IPS DF 6.9 (cell line): ENCODE results near the gene THRAP3.

Experiments
- DNase-seq: peaks from one replicate; pipeline ENCODE4 v3.0.0-alpha.2; 2013; ENCODE audit warnings: low read depth, low spot score
- H3K27ac ChIP-seq: one replicate; pipeline ENCODE4 v1.5.1; 2013; ENCODE audit warnings: low read length, control low read depth
- H3K27me3 ChIP-seq: 2 replicates; pipeline ENCODE4 v1.6.1; 2013; ENCODE audit warnings: mild to moderate bottlenecking, low read length; ENCODE audit not compliant: control insufficient read depth, insufficient read depth
- H3K36me3 ChIP-seq: 2 replicates; pipeline ENCODE4 v1.6.1; 2013; ENCODE audit warnings: low read length; ENCODE audit not compliant: control insufficient read depth, insufficient read depth
- H3K4me1 ChIP-seq: 2 replicates; pipeline ENCODE4 v1.6.1; 2013; ENCODE audit warnings: low read length; ENCODE audit not compliant: control insufficient read depth, insufficient read depth
- H3K4me3 ChIP-seq: 2 replicates; pipeline ENCODE4 v1.5.1; 2013; ENCODE audit warnings: mild to moderate bottlenecking, low read length
- H3K9me3 ChIP-seq: 2 replicates; pipeline ENCODE4 v1.6.1; 2013; ENCODE audit warnings: low read length, inconsistent platforms; ENCODE audit not compliant: control insufficient read depth, insufficient read depth
- WGBS: extraction: QIAGEN DNeasy Blood & Tissue Kit; methylation state at CpG from one replicate; pipeline ENCODE4 v1.1.7; 2013; ENCODE audit warnings: mixed read lengths, missing lambda C conversion rate; ENCODE audit not compliant: insufficient read length, insufficient coverage; 5-methylcytosine and 5-hydroxymethylcytosine counted together

THRAP3 gene

DNA sequence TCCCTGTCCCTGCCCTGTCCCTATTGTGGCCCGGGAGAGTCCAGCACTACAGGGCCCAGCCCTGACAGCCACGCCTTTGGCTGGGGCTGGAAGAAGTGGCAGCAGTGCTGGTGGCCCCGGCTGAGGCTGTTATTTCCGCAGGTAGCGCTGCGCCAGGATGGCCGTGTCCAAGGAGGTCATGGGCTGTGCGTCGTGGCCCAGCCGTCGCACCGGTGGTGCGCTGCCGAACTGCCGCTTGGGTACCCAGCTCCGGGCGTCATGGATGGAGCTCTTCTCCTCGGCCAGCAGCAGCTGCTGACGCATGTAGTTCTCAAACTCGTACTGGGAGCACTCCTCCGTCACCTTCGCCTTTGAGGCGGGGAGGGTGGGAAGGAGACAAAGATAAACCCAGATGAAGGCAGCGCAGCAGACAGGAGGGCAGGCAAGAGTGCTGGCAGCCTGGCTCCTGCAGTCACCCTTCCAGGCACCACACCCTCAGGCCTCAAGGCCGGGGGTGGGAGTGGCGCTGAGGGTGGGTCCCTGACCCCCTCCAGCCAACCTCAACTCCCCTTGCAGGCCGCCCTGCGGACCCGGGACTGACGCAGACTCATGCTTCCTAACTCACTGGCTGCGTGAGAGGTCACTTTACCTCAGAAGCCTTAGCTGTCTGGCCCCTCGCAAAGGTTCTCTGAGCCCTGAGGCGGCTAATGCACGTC, 117.5 kb downstream of the THRAP3 start:
- DNase-seq, result no peak
- Histone ChIP-seq H3K36me3 (peaks cover 15% of the 10 kb centered on the region), H3K4me3 (no peak overlapping the region), H3K4me1 (peaks cover 2% of the 10 kb centered on the region; the same call in 1 of the 2 replicates), H3K27me3 (no peaks in the 10 kb centered on the region), H3K9me3 (no peaks in the 10 kb centered on the region), H3K27ac (no peak overlapping the region)
- no CpG with 5 or more reads among the region's 34 CpGs for WGBS

DNA sequence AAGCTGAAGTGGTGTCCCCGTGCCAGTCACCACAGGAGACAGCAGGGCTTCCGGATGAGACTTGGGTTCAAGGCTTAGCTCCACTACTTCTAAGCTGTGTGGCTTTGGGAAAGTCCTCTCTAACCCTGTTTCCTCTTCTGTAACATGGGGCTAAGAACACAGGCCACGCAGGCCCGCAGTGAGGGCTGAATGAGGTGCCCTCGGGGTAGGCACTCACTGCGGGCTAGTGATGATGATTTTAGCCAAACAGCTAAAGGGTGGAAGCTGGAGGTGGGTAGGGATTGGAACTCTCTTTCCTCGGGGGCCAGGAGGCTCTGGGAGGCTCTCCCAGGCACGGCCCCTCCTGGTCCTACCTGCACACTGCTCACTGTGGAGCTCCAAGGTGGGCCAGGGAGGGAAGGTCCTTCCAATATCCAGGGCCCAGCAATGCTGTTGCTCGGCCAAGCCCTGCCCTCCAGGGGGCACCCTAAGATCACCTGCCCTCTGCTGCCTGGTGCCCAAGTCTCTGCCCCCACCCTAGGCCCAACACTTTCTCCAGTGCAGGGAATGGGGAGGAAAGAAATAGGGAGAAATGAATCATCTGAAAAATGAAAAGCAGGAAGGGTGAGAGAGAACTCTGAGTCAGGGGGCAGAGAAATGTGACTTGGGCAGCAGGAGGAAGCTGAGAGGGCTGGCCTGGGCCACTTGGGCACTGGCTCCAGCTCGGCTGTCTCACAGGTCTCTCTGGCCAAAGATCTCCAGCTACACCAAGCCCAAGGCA, 118.4 kb downstream of the THRAP3 start:
- no peak overlapping the region for H3K4me3 ChIP-seq
- no peak for DNase-seq
- H3K27me3 ChIP-seq, result no peaks in the 10 kb centered on the region
- H3K36me3 ChIP-seq, result peaks cover 15% of the 10 kb centered on the region
- WGBS, result no CpG with 5 or more reads among the region's 10 CpGs
- no peaks in the 10 kb centered on the region for H3K9me3 ChIP-seq
- no peak overlapping the region for H3K27ac ChIP-seq
- peaks cover 2% of the 10 kb centered on the region; the same call in 1 of the 2 replicates for H3K4me1 ChIP-seq

DNA sequence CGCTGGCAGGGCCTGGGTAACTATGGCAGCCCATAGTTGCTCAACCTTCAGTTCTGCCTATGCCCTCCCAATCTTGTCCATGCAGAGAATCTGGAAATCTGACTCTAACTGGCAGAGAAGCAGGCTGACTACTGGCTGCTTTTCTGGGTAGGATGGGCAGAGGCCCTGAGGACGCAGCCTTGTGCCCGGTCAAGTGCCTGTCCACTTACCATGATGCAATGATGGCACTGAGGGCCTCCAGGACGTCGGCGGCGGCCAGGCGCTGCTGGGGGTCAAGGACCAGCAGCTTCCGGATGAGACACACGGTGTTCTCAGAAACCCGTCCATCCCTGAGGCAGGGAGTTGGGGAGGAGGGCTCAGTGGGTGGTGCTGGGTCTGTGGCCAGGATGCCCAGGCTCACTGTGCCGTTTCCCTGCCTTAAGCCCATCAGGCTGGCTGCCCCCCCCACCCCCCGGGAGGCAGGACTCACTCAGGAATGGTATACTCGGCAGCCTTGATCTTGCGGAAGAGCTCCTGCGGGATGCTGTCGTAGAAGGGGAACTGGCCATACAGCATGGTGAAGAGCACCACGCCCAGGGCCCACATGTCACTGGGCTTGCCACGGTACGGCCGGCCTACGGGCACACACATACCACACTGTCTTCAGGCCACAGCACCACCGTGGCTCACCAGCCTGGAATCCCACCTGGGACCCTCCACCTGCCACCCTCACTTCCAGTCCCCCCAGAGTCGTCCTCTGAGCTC, 119.6 kb downstream of the THRAP3 start:
- Histone ChIP-seq H3K27me3 (no peaks in the 10 kb centered on the region), H3K36me3 (peaks cover 21% of the 10 kb centered on the region), H3K27ac (no peak overlapping the region), H3K4me1 (peaks cover 2% of the 10 kb centered on the region; the same call in 1 of the 2 replicates), H3K4me3 (no peak overlapping the region), H3K9me3 (no peaks in the 10 kb centered on the region)
- WGBS, result no CpG with 5 or more reads among the region's 24 CpGs
- DNase-seq, result no peak

DNA sequence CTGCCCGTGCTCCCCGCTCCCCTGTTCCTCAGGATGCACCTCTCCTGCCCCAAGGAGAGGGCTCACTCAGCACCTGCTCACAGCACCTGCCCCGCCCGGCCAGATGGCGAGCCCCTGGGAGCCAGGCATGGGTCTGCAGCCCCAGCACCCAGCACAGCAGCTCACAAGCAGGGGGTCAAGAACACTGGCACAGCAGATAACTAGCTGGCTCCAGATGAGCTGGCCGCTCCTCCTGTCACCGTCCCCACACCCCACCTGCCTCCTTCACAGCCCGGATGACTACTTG, 120.1 kb downstream of the THRAP3 start:
- Histone ChIP-seq H3K27ac (no peak overlapping the region), H3K36me3 (peaks cover 21% of the 10 kb centered on the region)
- WGBS, result no CpG with 5 or more reads among the region's 8 CpGs

DNA sequence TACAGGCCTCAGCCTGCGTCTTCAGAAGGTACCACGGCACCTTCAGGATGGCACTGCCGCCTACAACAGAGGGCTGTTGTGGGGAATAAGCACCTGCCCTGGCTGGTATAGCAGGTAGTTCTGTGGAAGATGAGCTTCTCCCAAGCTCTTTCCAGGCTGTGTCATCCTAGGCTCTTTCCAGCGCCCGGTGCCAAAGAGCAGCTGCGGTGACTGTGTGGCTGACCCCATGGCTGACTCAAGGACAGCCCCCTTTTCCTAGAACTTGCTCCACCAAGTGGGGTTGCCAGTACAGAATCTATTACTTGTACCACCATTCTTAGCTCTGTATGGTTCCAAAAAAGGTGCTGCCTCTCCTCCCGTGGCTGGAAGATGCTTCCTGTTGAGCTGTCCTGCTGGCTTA, 121.1 kb downstream of the THRAP3 start:
- Histone ChIP-seq H3K4me3 (no peak overlapping the region), H3K9me3 (no peaks in the 10 kb centered on the region), H3K36me3 (peaks cover 21% of the 10 kb centered on the region), H3K27me3 (no peaks in the 10 kb centered on the region), H3K27ac (no peak overlapping the region), H3K4me1 (no peaks in the 10 kb centered on the region)
- DNase-seq, result no peak
- no CpG with 5 or more reads among the region's 7 CpGs for whole genome bisulfite sequencing

More for the DNA sequence above, 120.1 kb downstream of the THRAP3 start:
- H3K4me1 ChIP-seq, result no peaks in the 10 kb centered on the region
- no peaks in the 10 kb centered on the region for H3K9me3 ChIP-seq
- H3K27me3 ChIP-seq, result no peaks in the 10 kb centered on the region
- no peak for DNase-seq
- no peak overlapping the region for H3K4me3 ChIP-seq

DNA sequence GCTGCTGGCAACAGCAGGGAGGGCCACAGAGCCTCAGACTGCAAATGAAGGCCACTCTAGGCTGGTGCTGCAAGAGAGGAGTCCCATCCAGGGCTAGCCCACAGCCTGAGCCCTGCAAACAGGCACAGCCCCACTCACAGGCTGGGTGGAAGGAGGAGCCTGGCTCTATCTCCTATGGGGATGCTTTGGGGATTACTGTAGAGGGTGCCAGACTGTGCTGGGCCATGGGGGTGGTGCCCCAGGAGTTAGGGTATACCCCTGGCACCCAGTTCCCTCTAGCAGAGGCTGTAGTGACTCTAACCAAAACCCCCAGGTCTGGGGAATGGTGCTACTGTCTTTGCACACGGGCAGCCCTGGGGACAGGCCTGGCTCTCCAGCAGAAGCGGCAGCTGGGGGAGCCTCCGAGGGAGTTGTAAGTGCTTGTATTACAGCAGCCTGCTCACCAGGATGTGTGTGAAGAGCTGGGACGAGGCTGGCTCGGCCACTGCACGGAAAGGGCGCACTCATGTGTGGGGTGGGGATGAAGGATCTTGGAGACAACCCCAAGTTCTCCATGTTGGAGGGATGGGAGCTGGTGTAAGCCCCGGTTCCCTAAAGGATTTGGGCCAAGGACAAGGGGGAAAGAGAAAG, 122.6 kb downstream of the THRAP3 start:
- no CpG with 5 or more reads among the region's 8 CpGs for WGBS
- Histone ChIP-seq H3K27me3 (no peaks in the 10 kb centered on the region), H3K4me3 (no peak overlapping the region), H3K36me3 (peaks cover 18% of the 10 kb centered on the region), H3K4me1 (no peaks in the 10 kb centered on the region), H3K27ac (no peak overlapping the region), H3K9me3 (no peaks in the 10 kb centered on the region)
- DNase-seq, result no peak

DNA sequence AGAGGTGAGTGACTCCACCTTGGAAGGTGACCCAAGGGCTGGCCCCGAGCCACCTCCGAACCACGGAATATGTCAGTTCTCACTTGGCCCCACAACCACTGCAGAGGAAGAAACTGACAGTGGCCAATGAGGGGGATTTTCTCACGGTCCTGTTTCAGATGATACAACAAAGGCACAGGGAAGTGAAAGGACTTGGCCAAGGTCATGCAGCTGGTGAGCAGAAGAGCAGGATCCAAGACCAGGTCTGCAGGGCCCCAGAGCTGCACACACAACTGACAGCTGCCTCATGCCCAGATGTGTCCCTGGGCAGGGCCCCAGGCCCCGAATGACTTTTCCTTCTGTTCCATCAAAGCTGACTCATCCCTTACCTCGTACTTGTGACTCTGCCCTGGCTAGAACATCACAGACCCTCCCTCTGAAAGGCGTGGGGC, 125.0 kb downstream of the THRAP3 start:
- Histone ChIP-seq H3K4me1 (peaks cover 2% of the 10 kb centered on the region; the same call in 1 of the 2 replicates), H3K27me3 (no peaks in the 10 kb centered on the region), H3K27ac (no peak overlapping the region), H3K4me3 (no peak overlapping the region), H3K36me3 (peaks cover 15% of the 10 kb centered on the region), H3K9me3 (no peaks in the 10 kb centered on the region)
- no peak for DNase-seq
- no CpG with 5 or more reads among the region's 7 CpGs for WGBS

DNA sequence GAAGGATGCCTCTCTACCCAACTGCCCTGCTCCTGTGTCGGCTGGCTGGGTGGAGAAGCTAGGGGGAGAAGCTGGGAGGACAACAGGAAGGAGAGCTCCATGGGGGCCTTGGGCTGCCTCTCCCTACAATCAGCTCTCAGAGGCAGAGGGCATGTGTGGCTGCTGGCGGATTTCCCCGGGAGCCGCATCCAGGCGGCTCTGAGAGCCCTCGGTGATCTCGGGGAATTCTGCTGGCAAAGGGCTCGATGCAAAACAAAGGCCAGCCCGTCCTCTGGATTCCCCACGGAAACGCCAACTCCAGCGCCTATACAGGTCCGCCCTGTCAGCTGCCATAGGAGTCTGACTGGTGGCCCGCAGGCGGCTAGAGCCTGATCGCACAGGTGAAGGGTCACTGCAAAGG, 125.6 kb downstream of the THRAP3 start:
- WGBS, result no CpG with 5 or more reads among the region's 16 CpGs
- H3K4me3 ChIP-seq, result no peak overlapping the region; the same call in 1 of the 2 replicates
- no peak overlapping the region for H3K27ac ChIP-seq
- no peak for DNase-seq
- no peaks in the 10 kb centered on the region for H3K9me3 ChIP-seq
- H3K36me3 ChIP-seq, result peaks cover 19% of the 10 kb centered on the region
- no peaks in the 10 kb centered on the region for H3K27me3 ChIP-seq
- H3K4me1 ChIP-seq, result peaks cover 2% of the 10 kb centered on the region; the same call in 1 of the 2 replicates

DNA sequence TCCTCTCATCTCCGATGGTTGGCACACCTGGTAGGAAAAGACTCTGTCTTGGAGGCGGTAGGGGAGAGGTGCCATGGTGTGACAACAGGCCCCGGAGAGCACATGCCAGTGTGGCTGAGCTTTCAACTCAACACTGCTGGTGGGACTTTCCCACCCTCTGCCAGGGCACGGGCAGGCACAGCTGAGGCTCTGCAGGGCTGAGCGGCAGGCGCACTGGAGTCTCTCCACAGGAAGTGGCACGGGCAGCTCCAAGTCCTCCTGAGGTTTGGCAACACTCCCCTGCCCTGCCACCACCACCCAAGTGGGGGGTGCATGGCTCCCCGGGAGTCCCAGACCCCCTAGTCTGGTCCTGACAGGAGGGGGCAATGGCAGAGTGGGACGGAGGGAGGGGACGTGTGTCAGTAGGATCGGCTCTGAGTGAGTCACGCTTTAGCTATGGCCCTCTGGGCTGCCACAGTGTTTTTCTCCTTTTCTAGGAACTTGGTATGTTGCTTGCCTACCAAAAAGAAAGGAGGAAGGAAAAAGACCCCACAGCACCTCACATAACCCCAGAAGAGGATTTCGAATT, 126.5 kb downstream of the THRAP3 start:
- Histone ChIP-seq H3K4me3 (no peak overlapping the region), H3K27me3 (no peaks in the 10 kb centered on the region), H3K27ac (no peak overlapping the region), H3K4me1 (peaks cover 2% of the 10 kb centered on the region; the same call in 1 of the 2 replicates), H3K36me3 (peaks cover 16% of the 10 kb centered on the region), H3K9me3 (no peaks in the 10 kb centered on the region)
- no peak for DNase-seq
- WGBS, result no CpG with 5 or more reads among the region's 13 CpGs
